GM23248 (cell line): Measurements from ENCODE around the gene FOXJ2.

Experiments used
- EZH2 ChIP-seq: fragments of 200-600 bp; sonication (generic); IDR thresholded peaks from 2 replicates; pipeline ENCODE4 v1.6.1; 2018; ENCODE audit warnings: antibody characterized with exemption, mild to moderate bottlenecking; ENCODE audit not compliant: insufficient read depth, poor library complexity, severe bottlenecking
- EZH2phosphoT487 ChIP-seq: fragments of 200-600 bp; sonication (generic); IDR thresholded peaks from 2 replicates; pipeline ENCODE4 v1.6.1; 2018; ENCODE audit warnings: antibody characterized with exemption, moderate library complexity, mild to moderate bottlenecking, low read depth; ENCODE audit not compliant: insufficient read depth

DNA sequence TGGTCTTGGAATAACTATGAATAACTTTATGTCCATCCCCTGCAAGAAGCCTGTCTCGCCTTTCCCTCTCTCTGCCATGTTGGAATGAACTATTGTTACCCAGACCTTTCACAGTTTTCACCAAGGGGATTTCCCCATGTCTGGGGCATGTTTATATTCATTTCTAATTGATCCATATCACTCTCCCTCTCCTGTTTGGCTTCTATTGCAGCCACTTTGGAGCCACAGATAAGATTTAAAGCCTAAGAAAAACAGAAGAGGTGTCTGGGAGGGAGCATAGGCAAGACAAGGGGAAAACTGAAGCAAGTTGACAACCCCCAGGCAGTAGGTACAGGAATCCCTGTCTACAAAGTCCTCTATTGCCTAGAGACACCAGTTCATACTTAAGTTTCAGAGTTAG, 41.0 kb upstream of the FOXJ2 start:
- TF ChIP-seq EZH2 (no peak), EZH2phosphoT487 (no peak)
